ENCODE results near the gene MAST2.

MAST2 gene

GRCh38 chr1:46013581-46013980 is 210.2 kb downstream of the MAST2 start:
- DNase-seq (ENCODE audit: low read depth in 2 of 3, low spot score in 2 of 3), result no peak

GRCh38 chr1:46017876-46018503 is 214.6 kb downstream of the MAST2 start:
- no peak for DNase-seq (ENCODE audit: low read depth in 2 of 3, low spot score in 2 of 3)

- no peak for DNase-seq (ENCODE audit: low read depth in 2 of 3, low spot score in 2 of 3)
Observed at GRCh38 chr1:46019348-46019747, 215.9 kb downstream of the MAST2 start.

- DNase-seq (ENCODE audit: low read depth in 2 of 3, low spot score in 2 of 3), result no peak
Observed at GRCh38 chr1:46020010-46020409, 216.6 kb downstream of the MAST2 start.

- no peak for DNase-seq (ENCODE audit: low read depth in 2 of 3, low spot score in 2 of 3)
Observed at GRCh38 chr1:46021046-46021996, 217.9 kb downstream of the MAST2 start.

- DNase-seq (ENCODE audit: low read depth in 2 of 3, low spot score in 2 of 3), result no peak
Observed at GRCh38 chr1:46026531-46026930, 223.1 kb downstream of the MAST2 start.

GRCh38 chr1:46027788-46028573 is 224.6 kb downstream of the MAST2 start:
- no peak for DNase-seq (ENCODE audit: low read depth in 2 of 3, low spot score in 2 of 3)

- DNase-seq (ENCODE audit: low read depth in 2 of 3, low spot score in 2 of 3), result no peak
Observed at GRCh38 chr1:46030074-46030870, 226.9 kb downstream of the MAST2 start.

- no peak for DNase-seq (ENCODE audit: low read depth in 2 of 3, low spot score in 2 of 3)
Observed at GRCh38 chr1:46030876-46031660, 227.7 kb downstream of the MAST2 start.

GRCh38 chr1:46034601-46035516 is 231.4 kb downstream of the MAST2 start:
- DNase-seq (ENCODE audit: low read depth in 2 of 3, low spot score in 2 of 3), result no peak

GRCh38 chr1:46036894-46037839 is 233.8 kb downstream of the MAST2 start:
- DNase-seq (ENCODE audit: low read depth in 2 of 3, low spot score in 2 of 3), result peak; percentile 42 to 86 (median 77)

- DNase-seq (ENCODE audit: low read depth in 2 of 3, low spot score in 2 of 3), result no peak
Observed at GRCh38 chr1:46039571-46040052, 236.2 kb downstream of the MAST2 start.

- no peak for DNase-seq (ENCODE audit: low read depth in 2 of 3, low spot score in 2 of 3)
Observed at GRCh38 chr1:46041551-46041950, 238.1 kb downstream of the MAST2 start.

GRCh38 chr1:46041974-46042373 is 238.6 kb downstream of the MAST2 start:
- no peak for DNase-seq (ENCODE audit: low read depth in 2 of 3, low spot score in 2 of 3)

- DNase-seq (ENCODE audit: low read depth in 2 of 3, low spot score in 2 of 3), result no peak
Observed at GRCh38 chr1:46043458-46044017, 240.1 kb downstream of the MAST2 start.

GRCh38 chr1:46044116-46044515 is 240.7 kb downstream of the MAST2 start:
- DNase-seq (ENCODE audit: low read depth in 2 of 3, low spot score in 2 of 3), result no peak

- DNase-seq (ENCODE audit: low read depth in 2 of 3, low spot score in 2 of 3), result no peak
Observed at GRCh38 chr1:46053734-46054133, 250.3 kb downstream of the MAST2 start.
